GM19023 (cell line): ENCODE data around the gene CTTN.
"Not testable (repeated sequence)": the region's sequence is repeated elsewhere in the genome, so short reads cannot be mapped to it uniquely, and the experiment has no call there.

Experiments
- ATAC-seq: cut with Tn5 transposase; IDR thresholded peaks from one replicate; pipeline ENCODE4 v1.9.1; 2021; ENCODE audit warnings: mild to moderate bottlenecking, moderate library complexity; ENCODE audit not compliant: unreplicated experiment

CTTN gene

DNA sequence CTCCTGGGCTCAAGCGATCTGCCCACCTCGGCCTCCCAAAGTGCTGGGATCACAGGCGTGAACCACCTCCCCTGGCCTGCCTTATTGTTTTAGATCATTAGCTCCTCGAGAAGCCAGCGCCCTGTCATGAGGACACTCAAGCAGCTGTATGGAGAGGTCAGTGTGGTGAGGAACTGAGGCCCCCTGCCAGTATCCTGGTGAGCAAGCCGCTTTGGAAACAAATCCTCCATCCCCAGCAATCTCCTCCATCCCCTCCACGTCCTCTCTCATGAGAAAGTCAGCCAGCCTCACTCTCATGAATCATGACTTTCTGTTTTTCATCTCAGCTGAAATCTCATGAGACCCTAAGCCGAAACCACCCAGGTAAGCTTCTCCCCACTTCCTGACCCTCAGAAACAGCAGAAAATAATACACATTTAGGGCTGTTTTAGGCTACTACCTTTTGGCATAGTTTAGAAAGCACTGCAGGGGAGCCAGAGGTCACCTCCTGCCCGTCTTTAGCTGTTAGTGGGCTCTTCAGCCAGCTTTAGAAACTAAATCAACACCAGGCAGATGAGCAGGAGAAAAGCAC lies 56.0 kb downstream of the CTTN start:
- ATAC-seq, result no peak

DNA sequence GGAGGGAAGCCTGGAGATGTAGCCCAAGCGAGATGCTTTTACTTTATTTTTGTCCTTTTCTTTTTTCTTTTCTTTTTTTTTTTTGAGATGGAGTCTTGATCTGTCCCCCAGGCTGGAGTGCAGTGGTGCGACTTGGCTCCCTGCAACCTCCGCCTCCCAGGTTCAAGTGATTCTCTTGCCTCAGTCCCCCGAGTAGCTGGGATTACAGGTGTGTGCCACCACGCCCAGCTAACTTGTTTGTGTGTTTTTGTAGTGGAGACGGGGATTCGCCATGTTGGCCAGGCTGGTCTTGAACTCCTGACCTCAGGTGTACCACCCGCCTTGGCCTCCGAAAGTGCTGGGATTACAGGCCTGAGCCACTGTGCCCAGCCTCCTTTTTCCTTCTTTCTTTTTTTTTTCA lies 56.5 kb downstream of the CTTN start:
- not testable (repeated sequence) for ATAC-seq

DNA sequence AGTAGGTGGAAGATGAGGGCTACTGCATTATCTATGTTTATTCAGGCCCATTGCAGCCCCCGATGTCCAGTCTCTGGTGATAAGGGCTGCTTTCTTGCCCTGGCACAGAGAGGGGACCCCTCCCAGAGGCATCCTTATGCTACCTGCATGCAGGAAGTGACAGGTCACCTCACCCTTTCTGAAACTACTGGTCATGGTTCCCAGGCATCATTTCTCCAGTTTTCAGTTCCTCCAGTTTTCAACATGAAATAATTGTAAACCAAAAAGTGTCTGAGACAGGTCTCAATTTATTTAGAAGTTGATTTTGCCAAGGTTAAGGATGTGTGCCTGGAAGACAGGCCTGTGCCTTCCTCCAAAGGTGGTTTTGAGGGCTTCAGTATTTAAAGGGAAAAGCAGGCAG lies 57.0 kb downstream of the CTTN start:
- no peak for ATAC-seq

DNA sequence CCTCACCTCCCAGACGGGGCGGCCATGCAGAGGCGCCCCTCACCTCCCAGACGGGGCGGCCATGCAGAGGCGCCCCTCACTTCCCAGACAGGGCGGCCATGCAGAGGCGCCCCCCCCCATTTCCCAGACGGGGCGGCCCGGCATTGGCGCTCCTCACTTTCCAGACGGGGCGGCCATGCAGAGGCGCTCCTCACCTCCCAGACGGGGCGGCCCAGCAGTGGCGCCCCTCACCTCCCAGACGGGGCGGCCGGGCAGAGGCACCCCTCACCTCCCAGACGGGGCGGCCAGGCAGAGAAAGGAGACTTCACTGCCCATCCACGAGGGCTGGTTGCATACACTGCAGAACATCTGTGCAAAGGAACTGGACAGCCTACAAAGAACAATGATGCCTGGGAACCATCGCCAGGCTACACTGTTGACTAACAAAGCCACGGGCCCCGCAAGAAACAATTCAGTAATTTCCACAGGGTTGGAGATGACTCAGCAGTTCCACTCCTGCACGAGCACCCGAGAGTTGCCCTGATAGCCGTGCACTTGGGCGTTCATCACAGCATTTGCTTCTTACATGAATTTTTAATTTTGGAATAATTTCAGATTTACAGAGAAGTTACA lies 58.7 kb downstream of the CTTN start:
- no peak for ATAC-seq

DNA sequence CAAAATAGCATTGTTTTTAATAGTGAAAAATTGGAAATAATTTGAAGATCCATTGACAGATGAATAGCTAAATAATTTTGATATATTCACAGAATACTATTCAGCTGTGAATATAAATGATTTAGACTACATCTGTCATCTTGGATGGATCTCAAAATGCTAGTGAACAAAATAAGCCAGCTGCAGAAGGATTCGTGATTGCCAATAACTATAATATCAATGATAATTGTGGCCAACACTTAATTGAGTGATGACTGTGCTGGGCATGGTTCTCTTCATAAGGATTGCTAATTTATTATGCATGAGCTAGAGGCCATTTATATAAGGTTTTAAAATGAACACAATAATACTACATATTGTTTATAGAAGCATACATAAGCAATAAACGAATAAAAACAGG lies 60.4 kb downstream of the CTTN start:
- ATAC-seq, result no peak

DNA sequence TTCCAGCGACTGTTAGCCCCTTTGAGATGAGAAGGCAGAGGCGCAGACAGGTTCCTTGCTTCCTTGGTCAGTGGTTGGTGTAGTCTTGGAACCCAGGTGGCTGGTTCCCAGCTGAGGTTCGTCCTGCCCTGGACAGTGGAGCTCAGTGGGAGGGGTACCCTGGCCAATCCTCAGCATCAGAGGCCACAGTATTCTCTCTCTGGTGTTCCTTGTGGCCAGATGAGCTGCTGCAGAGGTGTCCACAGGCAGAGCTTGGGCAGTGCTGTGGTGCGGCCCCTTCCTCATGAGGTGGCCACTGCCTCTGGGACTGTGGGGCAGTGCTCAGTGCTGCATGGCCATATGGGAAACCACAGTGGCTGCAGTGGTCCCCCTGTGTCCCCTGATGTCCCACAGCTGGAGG lies 61.8 kb downstream of the CTTN start:
- ATAC-seq, result no peak

DNA sequence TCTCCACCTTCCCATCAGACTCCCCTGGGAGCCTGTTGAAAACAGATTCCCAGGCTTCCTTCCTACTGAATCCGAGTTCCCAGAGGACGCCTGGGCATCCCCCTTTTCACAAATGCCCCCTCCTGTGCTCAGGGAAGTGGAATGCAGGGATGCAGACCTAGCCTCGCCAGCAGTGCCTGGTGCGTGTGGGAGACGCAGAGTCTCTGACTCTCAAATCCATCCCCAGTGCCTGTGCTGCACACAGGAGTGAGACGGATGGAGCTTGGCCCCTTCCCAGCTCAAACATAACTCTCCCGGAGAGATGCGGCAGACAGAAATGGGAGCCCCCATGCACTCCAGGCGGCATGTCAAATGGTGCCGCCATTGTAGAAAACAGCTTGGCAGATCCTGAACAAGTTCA lies 62.6 kb downstream of the CTTN start:
- no peak for ATAC-seq

DNA sequence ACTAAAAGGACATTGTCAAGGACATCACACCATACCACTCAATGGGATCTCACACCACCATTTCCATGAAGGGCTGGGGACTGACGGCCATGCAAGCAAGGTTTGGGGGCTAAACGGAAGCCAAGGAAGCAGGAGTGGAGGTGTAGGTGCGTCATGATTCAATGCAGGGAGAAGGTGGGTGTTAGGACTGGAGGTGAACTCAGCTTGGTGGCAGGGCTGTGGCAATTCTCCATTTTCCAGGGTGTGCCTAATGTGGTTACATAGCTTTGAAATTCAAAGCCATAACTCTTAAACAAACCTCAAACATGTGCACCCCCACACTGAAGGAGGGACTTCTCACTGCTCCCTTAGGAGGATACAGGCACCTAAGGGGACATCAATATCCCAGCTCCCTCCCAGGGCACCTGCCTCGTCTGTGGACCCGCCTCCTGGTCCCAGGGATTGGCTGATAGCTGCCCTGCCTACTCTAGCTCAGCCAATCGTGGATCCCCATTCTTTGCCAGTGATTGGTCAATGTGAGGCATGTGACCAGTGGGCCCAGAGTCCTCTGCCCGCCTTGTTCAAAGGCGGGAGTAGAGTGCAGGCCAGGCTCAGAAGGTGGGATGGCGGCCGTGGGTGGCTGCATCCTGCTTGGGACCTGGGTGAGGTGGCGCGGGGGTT lies 64.6 kb downstream of the CTTN start:
- no peak for ATAC-seq

DNA sequence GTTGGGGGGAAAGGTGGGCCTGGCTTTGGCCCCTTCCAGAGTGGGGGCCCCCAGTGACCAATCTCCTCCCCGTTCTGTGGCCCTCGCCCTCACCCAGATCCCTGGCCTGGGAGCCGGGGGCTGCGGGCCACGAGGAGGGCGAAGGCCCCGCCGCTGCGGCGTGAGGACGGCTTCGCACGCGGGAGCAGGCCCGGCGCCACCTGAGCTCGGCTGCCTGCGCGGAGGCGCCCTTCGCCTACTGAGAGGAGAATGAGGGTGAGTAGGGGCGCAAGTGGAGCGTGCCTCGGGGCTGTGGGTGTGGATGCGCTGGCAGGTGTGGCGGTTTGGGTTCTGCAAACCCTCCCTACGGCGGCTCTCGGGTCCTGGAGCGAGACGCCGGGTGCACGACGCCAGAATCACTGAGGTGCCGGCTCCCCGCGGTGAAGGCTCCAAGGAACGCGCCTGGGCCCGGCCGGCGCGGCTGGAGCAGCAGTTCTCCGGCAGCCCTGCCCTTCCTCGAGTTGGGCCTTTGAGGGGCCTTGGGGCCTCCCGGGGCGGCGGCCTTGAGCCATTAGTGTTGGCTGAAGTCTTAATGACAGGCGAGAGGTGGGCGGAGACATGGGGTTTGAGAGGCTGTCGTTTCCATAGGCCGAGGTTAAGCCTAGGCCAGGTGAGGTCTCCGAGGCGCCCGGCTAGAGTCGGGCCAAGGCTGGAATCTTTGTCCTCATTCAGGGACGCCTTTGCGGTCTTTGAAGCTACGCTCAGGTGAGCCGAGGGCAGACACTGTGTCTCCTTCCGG lies 65.3 kb downstream of the CTTN start:
- ATAC-seq, result no peak

DNA sequence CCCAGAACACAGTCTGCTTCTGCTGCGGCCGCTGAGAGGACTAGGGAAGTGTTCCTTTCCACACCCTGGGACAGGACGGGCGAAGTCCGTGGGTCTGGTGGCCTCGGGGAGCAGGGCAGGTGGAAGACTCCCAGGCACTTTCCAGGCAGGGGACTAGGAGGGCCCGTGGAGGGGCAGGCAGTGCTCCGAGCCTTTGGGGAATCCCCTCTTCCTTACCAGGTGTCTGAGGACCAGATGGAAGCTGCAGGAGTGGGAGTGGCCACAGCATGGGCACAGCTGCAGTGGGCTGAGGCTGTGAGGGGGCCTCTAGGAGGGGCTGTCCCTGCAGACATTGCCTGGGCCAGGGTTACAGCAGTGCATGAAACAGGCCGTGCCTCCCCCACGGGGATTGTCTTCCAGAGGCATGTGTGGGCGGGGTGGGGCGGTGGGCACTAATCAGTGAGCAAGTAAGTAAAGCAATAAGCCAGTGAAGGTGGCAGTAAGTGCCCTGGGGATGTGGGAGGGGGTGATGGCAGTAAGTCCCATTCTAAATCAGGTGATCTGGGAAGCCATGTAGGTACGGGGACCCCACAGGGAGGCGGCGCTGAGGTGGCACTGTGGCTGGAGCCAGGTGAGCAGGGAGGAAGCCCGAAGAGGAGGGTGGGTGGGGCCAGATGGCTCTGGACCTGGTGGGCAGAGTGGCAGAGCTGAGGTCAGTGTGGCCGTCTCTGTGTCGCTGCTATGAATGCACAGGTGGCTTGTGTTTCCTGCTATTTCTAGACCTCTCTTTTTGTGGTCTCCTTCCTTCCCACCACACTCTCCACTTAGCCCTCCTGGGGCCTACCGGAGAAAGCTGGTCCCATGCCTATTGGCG lies 66.4 kb downstream of the CTTN start:
- ATAC-seq, result no peak

DNA sequence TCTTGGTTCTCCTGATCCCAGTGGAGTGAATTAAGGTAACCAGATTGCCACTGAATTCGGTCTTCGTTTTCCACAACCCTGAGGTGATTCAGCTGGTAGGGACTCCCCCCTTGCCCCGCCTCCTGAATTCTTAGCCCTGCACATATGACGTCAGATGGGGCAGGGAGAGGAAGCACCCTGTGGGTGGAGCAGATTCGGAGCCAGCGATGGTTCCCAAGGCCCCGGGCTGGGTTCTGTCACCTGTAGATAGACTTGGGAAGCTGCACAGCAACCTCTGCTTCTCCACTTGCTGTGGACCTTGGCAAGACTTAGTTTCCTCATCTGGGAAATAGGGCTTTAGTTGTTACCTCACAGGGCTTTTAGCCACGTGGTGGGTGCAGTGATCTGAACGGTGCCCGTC lies 67.8 kb downstream of the CTTN start:
- ATAC-seq, result no peak

DNA sequence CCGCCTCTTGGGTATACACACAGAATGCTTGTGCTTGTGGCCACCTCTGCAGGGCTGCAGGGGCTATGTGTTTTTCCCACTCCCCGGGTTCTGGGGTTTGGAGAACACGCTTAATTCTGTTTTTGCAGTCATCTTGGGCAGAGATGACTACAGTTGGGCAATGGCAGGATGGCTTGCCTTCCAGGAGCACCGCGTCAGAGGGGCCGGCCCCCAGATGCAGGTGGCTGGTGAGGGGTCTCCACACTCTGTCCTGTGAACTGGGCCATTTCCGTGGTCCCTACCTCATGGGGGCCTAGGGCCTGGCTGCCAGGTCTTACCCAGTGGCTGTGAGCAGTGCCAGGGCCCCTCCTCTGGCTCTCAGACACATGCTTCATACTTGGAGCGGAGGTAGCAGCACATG lies 68.3 kb downstream of the CTTN start:
- ATAC-seq, result no peak

DNA sequence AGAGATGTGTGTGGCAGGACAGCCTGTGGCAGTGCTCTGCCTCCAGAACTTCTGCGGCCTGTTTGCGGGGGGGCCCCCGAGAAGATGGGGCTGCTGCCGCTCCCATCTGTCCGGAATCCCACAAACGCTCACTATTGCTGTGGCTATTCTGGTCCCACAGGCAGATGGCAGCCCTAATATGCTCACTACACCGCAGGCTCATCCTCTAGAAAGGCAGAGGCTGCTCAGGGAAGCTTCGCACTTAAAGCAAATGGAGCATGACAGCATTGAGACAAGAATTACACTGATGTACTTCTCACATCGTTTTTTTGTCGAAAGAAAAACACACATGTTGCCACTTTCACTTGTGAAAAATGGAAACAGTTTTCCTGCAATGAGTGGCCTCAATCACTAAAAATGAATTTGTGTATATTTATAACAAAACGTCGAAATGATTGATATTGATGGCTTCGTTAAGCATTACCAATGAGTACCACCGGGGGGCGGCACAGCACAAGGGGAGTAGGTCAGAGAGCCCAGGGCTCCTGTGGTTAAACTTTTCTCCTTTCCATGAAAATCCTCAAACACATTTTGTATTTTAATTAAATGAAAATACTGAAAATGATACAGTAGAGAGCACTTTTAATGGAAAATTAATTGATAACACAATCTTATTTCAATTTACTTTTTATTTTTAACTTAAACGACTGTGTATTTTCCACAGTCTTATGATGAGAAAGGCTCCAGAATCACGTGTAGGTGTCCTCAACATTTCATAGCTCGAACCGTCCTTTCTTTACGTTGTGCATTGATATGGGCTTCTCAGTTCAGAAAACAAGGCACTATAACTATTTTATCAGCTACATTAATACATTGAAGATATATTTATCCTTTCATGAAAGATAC lies 69.1 kb downstream of the CTTN start:
- no peak for ATAC-seq

DNA sequence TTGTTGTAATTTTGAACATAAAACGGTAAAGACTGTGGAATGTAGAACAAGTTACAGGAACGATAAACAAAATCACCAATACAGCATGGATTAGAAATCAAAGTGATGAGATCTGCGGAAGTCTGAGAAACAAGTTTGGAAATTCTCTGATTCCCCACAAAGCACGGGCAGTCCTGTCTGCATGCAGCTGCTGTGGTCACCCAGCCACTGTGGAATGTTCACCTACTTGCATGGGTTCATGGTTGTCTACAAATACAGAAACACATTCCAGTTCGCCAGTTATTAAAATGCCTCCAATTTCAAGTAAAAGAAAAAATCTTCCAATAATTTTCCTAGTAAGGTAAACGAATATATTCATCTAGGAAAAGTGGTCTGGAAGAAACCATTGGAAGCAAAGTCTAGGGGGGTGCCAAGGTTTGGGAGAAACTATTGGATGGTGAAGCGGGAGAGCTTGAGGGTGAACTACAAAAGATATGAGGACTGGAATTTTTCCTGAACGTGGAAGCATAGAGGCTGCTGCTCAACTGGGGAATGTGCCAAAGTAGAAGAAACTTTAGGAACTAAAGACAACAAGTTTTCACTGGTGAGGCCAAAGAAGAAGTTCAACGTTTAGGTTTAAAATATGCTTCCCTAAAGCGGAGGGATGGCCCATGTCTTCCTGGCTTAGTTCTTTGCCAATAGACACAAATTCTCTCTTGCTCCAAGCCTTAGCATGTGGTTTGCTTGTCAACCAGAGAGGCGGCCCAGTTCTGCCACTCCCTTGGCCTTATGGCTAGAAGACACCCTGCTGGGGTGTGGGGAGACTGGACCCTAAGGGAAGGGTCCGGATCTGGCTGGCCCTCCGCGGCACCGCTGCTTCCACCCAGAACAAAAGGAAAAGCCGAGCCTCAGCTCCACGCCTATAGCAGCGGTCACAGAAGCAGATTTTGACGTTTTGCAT lies 70.2 kb downstream of the CTTN start:
- no peak for ATAC-seq

DNA sequence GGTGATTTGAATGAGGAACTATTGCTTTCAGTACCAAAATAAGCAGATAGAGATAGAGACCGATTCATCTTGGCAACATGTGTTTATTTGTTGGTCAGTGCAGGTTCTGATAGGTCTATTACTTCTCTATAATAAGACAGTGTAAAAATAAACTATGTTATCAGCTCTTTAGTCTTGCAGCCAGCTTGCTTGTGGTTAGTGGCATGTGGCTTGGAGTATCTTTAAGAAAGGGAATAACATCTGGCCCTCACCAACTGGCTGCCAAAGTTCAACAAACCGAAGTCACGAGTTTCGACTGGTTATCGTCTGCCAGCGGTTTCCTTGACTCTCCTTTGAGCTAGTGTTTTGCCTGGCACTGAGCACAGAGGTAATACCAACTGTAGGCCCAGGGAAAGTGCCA lies 71.8 kb downstream of the CTTN start:
- ATAC-seq, result no peak

DNA sequence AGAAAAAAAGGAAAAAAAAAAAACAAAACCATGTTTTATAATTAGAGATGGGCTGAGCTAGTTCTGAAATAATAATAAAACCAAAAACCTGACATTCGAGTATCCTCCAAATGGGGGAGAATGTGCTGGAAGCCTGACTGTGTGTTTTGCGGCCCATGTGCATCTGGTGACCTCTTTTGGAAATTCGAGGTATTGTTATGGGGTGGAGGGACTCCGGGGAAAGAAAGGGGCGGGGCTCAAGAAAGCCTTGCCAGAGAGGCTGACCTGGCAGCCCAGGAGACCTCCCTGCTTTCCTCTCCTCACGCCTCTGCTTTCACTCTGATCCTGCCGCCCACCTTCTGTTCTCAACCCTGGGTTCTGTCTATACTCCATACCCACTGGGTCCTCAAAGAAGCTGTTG lies 72.9 kb downstream of the CTTN start:
- no peak for ATAC-seq

DNA sequence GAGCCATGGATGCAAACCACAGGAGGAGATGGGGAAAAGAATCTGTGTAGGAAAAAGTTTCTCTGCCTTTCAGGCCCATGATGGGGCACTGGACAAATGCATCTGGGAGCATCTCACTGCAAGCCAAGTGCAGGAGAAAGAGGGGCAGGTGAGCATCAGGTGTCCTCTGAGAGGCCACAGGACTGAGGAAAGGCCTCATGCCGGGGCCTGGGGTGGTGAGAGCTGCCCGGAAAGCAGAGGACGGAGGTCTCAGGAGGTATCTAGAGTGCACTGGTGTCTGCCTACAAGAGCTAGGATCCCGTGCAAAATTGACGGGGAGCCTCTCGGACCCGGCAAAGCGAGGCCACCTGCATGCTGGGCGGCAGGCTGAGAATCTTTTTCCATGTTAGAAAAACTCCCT lies 73.9 kb downstream of the CTTN start:
- no peak for ATAC-seq

DNA sequence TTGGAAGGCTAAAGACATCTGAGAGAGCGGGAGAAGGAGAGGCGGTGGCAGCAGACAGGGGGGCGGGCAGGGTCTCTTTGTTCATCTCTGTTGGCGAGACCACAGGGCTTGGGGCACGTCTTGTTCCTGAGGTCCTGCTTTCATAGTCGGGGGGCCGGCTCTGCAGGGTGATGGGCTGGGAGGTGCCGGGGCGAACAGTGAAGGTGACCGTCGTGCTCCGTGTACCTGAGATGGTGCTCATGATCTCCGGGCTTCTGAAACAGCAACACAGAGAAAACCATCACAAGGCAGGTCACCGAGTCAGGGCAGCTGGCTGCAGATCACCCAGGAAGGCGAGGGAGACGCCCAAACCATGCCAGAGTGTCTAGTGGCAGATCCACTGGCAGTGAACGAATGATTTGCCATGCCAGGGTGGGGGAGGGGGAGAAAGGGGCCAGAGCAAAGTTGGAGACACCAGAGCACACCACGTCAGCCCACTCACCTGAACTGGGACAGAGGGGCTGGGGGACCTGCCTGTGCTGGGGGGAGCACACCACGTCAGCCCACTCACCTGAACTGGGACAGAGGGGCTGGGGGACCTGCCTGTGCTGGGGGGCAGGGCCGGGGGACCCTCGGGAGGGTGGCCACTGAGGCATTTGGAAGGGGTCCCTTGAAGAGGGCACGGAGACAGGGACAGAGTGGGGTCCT lies 75.0 kb downstream of the CTTN start:
- ATAC-seq, result no peak
